ENCODE data around the gene DHX58.

Gene DHX58

DNA sequence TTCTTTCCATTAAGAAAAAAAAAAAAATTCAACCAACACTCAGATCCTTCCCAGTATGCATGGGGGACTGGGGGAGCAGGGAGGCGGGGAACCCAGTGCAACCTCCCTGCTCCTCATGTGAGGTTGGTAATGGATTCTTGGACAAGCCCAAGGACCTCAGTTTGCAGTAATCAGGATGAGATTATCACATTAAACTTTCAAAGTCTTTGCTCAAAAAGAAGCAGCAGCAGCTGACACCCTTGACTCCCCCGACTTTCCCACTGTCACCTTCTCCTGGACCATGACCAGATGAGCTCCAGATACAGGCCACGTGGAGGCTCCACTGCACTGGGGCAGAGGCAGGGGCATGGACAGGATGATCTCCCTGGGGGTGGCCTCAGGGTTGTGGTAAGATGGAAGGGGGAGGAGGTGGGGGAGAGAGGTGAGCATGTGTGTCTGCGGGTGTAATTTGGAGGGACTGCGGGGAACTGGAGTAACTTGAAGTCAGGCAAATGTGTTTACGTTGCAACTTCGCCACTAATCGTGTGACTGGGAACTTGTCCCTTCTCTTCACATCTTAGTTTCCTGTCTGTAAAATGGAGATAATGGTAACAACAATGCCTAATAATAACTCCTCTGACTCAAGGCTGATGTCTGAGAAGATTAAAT is 34.0 kb downstream of the DHX58 start:
- no peak overlapping the region for H3K4me3 ChIP-seq (ENCODE audit: low read depth, low read length)
- DNase-seq (ENCODE audit: low read depth) = no peak
- TF ChIP-seq, protein P1, sequence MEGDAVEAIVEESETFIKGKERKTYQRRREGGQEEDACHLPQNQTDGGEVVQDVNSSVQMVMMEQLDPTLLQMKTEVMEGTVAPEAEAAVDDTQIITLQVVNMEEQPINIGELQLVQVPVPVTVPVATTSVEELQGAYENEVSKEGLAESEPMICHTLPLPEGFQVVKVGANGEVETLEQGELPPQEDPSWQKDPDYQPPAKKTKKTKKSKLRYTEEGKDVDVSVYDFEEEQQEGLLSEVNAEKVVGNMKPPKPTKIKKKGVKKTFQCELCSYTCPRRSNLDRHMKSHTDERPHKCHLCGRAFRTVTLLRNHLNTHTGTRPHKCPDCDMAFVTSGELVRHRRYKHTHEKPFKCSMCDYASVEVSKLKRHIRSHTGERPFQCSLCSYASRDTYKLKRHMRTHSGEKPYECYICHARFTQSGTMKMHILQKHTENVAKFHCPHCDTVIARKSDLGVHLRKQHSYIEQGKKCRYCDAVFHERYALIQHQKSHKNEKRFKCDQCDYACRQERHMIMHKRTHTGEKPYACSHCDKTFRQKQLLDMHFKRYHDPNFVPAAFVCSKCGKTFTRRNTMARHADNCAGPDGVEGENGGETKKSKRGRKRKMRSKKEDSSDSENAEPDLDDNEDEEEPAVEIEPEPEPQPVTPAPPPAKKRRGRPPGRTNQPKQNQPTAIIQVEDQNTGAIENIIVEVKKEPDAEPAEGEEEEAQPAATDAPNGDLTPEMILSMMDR (IDR thresholded peaks at IDR 0.05; ENCODE audit: low read depth, low read length, missing control alignments) = no peak

DNA sequence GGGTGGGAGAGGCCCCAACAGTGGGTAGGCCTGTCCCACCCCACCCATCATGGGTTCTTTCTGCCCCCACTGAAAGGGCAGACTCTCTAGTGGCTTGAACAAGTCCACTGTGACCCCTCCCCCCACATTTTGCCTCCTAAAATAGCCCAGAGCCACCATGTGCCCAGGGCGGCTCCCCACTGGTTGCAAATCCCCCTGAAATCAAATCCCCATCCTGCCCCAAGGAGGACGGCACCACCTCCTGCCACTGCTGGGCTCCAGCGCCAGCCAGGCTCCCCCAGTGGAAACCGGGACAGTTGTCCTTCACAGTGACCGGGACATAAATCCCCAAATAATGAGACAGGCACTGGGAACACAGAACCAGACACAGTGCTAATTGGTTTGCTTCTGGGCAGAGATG is 34.8 kb downstream of the DHX58 start:
- H3K4me3 ChIP-seq (ENCODE audit: low read depth, low read length) = no peak overlapping the region
- TF ChIP-seq, protein P1 (IDR thresholded peaks at IDR 0.05; ENCODE audit: low read depth, low read length, missing control alignments) = no peak
- DNase-seq (ENCODE audit: low read depth) = no peak

DNA sequence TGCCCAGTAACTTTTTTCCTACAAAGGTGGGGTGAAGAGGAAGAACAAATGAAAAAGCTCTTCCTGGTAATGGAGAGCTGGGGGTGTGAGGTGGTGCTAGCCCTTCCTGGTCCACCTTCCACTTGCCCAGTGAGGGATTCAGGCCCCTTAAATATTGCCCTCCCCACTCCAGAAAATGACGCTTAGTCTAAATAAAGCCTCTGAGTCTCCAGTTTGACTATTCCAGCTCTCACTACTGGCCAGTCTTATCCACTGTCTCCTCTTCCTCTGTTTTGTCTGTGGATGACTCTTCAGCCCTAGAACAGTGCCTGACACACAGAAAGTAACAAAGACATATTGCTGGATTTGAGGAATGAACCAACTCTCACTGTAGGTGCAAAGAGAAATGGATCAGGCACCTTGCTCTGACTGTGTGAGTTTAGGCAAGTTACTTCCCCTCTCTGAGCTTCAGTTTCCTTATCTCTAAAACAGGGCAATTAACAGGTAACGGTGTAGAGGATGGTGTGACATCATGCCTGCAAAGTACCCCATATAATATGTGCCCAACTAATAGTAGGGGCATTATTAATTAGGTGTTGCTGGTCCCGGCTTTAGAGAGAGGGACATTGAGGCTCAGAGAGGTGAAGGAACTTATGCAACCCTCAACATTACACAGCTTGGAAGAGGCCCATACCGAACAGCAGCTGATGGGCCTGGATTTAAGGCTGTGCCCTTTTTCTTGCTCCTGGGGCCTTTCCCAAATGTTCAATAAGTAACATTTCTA is 35.5 kb downstream of the DHX58 start:
- no peak for DNase-seq (ENCODE audit: low read depth)
- no peak overlapping the region for H3K4me3 ChIP-seq (ENCODE audit: low read depth, low read length)
- TF ChIP-seq, protein P1 (IDR thresholded peaks at IDR 0.05; ENCODE audit: low read depth, low read length, missing control alignments) = no peak

DNA sequence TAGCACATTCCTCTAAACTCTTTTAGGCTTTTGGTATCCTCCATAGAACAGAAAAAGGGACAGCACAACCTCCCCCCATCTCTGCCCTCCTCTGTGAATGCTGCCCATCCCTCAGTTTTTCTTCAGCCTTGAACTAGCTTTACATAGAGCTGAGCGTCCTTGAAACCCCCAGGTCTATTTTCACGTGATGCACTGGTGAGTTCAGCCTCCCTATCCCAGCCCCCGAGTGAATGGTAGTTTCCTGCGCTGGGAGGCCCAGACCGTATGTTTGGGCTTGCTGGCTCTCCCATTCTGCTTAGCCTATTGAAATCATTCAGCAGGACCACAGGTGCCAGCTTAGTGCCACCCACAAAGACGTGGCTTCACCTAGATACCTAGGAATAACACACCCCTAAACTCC is 36.7 kb downstream of the DHX58 start:
- H3K4me3 ChIP-seq (ENCODE audit: low read depth, low read length) = no peak overlapping the region
- TF ChIP-seq, protein P1 (IDR thresholded peaks at IDR 0.05; ENCODE audit: low read depth, low read length, missing control alignments) = no peak
- no peak for DNase-seq (ENCODE audit: low read depth)

DNA sequence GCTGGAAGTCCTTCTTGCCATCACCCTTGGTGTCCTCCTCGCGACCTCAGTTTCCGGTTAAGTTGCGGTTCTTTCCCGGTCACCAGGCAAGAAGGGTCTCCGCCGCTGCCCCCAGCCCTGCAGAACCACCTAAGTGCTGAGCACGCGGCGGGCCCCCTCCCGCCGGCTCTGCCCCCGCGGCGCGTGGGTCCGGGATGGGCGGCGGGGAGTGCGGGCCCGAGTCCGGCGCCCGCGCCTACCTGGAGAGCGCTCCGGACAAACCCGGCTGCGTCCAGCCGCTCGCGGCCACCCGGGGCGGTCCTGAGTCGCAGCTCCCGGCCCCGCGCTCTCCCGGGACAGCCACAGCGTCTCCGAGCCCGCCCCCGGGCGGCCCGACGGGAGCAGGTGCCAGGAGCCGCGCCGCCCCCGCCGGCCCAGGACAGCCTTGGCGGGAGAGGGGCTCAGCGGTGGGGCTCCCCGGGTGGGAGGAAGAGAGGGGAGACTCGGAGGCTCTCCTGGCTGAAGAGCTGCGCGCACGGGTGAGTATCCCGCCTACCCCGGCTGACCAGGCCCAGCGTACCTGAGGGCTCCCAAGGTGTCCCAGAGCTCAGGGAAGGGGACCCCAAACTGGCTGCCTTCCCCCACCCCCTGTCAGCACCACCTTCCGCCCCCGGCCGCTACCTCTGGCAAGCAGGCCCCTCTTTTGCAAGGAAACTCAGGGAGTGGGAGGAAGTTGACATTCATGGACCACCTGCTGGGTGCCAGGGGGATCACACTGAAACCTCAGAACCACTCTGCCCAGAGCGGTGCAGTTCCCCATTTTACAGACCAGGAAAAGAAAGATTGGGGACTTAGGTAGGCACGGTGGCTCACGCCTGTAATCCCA is 40.0 kb downstream of the DHX58 start:
- DNase-seq (ENCODE audit: low read depth) = no peak

DNA sequence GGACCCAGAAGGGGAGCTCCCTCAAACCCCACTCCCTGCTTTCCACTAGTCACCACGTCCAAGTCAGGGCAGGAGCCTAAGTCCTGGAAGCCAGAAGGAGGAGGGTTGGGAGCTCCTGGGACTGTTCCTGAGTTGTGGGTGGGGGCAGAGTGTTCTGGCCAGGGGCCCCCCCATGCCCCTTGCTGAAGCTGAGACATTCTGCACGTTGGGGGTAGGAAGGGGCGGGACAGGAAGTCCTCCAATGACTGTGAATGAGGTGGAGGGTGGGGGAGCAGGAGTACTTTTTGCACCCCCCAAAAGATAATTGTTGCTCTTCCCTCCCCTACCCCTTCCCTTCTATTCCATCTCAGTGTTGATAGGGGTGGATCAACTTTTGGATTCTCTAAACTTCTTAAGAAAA is 40.7 kb downstream of the DHX58 start:
- TF ChIP-seq, protein P1 (IDR thresholded peaks at IDR 0.05; ENCODE audit: low read depth, low read length, missing control alignments) = no peak
- DNase-seq (ENCODE audit: low read depth) = no peak
- H3K4me3 ChIP-seq (ENCODE audit: low read depth, low read length) = no peak overlapping the region

More for the DNA sequence above, 40.0 kb downstream of the DHX58 start:
- TF ChIP-seq, protein P1 (IDR thresholded peaks at IDR 0.05; ENCODE audit: low read depth, low read length, missing control alignments) = peak; percentile 7
- H3K4me3 ChIP-seq (ENCODE audit: low read depth, low read length) = peak overlapping the region; percentile 12

All from GM12864 (cell line).